Left ventricle myocardium superior (tissue), 1 donor: ENCODE results near the gene PHF20. TPM values are rescaled to one million over a fixed set of nuclear protein-coding genes. Genes with fewer than 3 reads are reported as not detected.

Experiments used
- ATAC-seq: fragments of 200-7000 bp; cut with Tn5 transposase; one replicate; pipeline ENCODE4 v1.9.1; 2020; ENCODE audit warnings: mild to moderate bottlenecking, moderate library complexity
- DNase-seq: peaks from one replicate; pipeline ENCODE4 v3.0.0-alpha.2; 2020
- intact Hi-C: fragments of 100-400 bp; cut with micrococcal nuclease; formaldehyde crosslinking; loops from one replicate; pipeline ENCODE4 v1.11.0; 2022
- total RNA-seq: library from RNA; stranded (reverse); fragmentation: NEBNext Ultra II Directional; extraction: Animal tissue kit (Norgen Biotek cat#: 25700); gene quantifications from one replicate; pipeline ENCODE4 v1.2.1, GENCODE V29; 2021
- donor health status: DM: no; HTN: yes; CAD: no; lungs with severe emphysema.

Gene PHF20
- total RNA-seq, 1 donor from 2014 or later = 37.0 TPM

DNA sequence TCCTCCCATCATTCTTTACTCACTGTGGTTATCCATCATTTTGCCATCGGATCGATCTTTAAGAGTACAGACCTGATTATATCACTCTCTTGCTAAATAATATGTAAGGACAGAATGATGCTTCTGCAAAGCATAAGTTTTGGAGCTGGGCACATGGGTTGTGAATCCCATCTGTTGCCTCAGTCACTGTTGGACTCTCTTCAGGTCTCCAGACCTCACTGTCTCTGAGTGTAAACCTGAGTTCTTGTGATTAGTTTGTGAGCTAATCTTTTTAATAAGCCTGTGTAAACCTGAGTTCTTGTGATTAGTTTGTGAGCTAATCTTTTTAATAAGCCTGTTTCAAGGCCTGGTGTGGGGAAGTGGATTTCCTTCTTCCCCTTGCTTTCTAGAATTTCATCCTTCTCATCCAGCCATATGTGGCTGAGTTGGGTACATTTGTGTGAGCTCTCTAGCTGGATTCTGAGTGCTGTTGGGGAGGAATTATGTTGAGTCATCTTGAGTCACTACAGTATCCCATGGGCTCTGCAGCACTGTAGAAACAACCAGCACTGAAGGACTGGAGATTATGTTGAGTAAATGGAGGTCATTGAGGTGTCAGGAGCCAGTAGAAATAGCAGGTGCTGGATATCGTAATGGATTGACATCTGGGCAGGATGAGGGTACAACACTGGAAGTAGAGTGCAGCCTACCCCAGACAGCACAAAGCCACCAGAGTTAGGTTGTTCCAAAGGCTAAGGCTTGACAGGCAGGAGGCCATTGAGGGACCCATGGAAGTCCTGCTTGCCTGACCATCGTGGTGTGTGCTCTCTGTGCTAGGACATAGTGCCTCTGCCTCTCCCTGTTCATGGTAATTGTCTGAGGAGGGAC is 130.1 kb downstream of the PHF20 start:
- ATAC-seq (peak; percentile 45), DNase-seq (no peak)
- intact Hi-C loops = no loop called here

DNA sequence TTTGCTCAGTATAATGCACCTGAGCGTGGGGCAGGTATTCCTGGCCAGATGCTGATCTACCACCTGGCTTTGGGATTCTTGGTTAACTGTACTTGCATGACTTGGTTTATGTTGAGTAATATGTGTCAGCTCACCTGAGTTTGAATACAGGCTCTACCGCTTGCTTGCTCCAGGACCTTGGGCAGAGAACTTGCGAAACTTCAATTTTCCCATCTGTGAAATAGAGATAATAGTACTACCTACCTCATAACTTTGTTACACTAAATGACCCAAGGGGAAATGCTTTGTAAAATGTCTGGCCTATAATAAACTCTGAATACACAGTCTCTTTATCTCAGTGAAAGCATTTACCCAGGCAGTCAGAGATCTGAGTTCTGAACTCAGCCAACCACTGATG is 130.7 kb downstream of the PHF20 start:
- intact Hi-C loops = no loop called here
- ATAC-seq (no peak), DNase-seq (no peak)

DNA sequence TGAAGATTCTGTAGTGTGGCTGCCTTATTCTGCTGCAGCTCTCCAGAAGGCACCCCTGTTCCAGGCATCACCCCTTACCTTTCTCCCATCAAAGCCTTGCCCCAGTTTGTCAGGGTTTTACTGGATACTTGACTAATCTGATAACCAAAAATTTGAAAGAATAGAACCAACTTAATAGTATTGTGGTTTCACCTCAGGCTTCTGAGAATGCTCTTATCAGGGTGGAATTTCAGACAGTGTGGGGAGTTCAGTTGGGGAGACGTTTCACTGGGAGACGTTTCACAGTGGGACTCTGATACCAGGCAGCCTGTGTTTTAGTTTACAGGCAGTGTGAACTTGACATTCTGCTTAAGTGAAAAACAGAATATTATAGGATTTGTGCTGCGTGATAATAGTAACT is 132.0 kb downstream of the PHF20 start:
- intact Hi-C loops = no loop called here
- no peak for ATAC-seq
- no peak for DNase-seq

DNA sequence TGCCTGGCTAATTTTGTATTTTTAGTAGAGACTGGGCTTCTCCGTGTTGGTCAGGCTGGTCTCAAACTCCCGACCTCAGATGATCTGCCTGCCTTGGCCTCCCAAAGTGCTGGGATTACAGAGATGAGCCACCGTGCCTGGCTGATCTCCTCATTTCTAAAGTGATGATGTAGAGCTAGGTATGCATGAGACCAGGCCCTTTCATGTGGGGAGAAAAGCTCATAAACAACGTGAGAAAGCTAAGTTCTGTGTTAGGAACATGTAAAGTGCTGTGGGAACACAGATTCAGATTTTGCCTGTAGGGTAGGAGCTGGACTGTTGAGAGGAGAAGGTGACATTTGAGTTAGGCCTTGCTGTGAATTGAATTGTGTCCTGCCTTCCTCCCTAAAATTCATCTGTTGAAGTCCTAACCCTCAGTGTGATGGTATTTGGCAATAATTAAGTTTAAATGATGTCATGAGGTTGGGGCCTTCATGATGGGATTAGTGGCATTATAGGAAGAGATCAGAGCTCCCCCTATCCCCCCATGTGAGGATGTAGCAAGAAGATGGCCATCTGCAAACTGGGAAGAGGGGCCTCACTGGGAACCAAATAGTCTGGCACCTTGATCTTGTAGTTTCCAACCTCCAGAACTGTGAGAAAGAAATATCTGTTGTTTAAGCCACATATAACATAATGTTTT is 133.3 kb downstream of the PHF20 start:
- ATAC-seq (no peak), DNase-seq (no peak)
- intact Hi-C loops = no loop called here

DNA sequence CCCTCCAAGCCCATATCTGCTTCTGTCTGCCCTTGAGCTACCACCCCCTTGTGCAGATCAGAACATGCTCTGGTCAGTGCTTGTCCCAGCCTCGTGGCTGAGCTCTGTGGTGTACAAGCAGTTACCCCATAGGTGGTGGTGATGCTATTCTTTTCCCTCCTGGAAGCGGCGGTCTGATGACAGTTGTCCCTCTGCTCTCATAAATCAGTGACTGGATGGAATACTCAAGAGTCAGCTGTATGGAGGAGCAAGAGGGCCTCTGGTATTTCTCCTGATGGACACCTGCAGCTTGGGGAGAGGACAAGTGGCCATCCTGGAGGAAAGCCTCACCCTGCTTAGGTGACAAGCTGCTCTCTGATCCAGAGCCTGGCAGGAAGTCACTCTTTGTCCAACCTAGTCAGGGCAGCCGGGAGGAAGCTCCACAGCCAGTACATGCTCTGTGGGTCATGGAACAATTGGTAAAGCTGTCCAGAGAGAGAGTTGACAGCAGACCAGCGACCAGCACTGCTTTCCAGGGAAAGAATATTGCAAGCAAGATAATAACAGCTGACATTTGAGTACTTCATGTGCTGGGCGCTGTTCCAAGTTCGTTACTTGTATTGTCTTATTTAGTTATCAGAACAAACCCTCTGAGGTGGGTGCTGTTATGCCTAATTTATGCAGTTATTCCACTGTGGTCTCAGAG is 135.3 kb downstream of the PHF20 start:
- DNase-seq (peak; percentile 63), ATAC-seq (peak; percentile 96)
- intact Hi-C loops = no loop called here

DNA sequence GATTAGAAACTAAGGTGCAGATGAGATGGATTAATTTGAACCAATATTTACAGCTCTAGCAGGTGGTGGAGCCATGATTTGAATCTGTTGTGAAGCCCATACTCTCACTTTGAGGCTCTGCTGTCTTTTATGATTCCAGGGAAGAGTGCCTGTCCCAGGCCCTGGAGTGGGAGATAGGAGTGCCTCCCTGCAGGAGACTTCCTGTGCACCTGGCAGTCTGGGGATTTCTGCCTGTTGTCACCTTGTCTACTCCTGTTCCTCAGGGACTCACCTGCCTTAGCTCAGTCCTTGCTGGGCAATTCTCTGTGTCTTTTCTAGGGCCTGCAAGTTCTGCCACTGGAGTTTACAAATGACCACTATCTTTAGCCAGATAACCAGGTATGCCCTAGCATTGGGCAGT is 136.2 kb downstream of the PHF20 start:
- DNase-seq = no peak

DNA sequence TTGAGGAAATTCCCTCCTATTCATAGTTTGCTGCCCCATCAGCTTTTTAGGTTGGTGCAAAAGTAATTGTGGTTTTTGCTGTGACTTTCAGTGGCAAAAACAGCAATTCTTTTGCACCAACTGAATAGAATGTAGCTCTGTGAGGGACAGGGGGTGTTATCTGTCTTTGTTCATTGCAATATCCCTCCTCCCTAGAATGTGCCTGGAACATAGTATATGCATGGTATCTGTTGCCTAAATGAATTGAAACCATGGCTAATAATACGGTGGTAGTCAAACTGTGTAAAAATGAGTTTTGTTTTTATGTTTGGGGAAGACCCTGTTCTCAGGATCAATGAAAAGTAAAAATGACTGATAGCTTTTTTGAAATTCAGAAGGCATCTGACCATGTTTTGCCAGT is 137.4 kb downstream of the PHF20 start:
- ATAC-seq (no peak), DNase-seq (no peak)
- intact Hi-C loops = no loop called here

More for the DNA sequence above, 136.2 kb downstream of the PHF20 start:
- intact Hi-C loops = no loop called here
- no peak for ATAC-seq

DNA sequence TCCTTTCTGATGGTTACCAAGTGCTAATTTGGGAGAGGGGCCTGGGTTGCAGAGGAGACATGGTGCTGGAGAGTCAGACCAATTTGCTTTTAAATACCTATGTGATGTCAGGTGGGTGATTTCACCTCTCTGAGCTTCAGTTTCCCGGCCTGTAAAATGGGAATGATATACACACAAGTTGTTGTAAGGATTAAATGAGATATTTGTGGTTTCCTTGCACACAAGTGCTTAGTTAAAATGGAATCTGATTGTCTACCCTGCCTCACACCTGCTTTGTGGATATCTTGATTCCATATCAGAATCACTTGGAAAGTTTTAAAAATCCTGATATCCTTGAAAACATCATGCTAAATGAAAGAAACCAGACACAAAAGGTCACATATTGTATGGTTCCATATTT is 138.0 kb downstream of the PHF20 start:
- ATAC-seq = no peak
- no peak for DNase-seq
- intact Hi-C loops = no loop called here

DNA sequence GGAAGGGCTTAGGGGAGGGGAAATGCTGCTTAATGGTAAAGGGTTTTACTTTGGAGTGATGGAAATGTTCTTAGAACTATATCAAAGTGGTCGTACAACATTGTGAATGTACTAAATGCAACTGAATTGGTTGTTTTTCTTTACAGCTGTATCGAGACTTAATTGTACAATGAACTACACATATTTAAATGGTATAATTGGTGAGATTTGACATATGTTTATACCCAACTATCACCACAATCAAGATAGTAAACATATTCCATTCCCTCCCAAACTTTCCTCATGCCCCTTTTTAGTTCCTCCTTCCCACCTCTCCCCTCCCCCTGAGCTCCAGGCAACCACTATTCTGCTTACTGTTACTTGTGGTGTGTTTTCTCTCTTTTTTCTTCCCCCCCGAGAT is 138.4 kb downstream of the PHF20 start:
- intact Hi-C loops = no loop called here
- DNase-seq (no peak), ATAC-seq (no peak)

DNA sequence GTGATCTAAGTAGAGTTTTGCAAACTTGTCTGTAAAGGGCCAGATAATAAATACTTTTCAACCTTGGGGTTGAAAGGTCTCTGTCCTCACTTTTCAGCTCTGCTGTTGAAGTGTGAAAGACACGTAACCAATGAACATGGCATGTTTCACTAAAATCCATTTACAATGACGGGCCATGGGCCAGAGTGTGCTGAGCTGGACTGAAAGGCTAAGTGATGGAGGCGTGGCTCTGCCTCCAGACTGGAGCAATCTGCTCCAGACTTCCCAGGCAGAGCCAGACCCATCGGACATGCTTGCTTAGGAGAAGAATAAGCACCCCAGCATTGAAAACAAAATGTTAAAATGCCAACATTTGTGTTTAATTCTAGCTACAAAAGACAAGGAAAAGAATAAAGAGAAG is 141.1 kb downstream of the PHF20 start:
- intact Hi-C loops = no loop called here
- no peak for DNase-seq
- no peak for ATAC-seq

DNA sequence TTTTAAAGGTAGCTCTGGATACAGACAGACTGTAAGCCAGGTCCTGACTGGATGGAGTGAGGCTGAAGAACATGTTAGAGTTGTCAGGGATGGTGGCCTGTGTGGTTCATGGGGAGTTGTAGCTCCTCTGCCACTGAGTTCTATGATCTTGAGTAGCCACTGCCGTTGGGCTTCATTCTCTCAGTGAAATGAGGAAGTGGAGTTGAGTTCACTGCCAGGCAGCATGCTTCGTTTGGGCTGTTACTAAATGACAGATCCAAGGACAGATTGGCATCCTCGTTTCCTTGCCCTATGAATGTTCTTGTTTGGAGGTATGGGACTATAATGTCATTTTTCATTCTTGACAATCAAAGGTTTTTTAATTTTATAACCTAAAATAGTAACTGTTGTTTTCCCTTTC is 145.3 kb downstream of the PHF20 start:
- intact Hi-C loops = no loop called here
- ATAC-seq = no peak
- no peak for DNase-seq

DNA sequence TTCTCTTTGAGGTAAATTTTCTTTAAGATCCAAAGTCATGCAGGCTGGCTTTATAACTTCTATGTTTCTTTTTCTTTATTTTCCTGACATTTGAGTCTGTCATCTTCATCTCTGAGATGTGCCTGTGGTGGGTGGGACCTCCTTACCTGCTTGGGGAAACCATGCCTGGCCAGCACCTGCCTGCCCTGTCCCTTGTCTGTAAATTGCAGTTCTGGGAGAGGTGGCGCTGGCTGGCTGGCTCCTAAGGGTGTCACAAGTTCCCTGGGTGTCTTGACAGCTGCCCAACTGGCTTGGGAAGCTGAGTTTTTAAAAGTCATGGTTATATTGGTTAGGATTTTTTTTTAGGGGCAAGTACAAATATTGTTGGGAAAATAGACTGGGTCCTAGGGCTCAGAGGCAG is 146.2 kb downstream of the PHF20 start:
- ATAC-seq = peak; percentile 39
- intact Hi-C loops = no loop called here

DNA sequence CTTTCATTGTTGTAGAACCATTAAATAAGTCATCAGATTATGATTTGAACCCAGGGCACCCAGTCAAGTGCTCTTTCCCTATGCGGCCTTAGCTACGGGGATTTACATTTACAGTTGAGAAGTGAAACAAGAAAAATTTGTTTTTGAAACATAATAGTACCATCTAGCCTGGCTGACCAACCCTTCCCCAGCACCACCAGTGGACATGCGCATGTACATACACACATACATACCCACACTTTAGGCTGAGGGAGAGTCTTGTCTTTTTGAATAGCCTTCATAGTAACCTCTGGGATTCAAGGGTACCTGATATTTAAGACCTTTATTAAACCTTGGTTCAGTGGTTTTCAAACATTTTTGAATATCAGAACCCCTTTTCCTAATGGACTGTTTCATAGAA is 148.7 kb downstream of the PHF20 start:
- no peak for DNase-seq
- ATAC-seq = no peak
- intact Hi-C loops = no loop called here

More for the DNA sequence above, 146.2 kb downstream of the PHF20 start:
- DNase-seq = no peak

DNA sequence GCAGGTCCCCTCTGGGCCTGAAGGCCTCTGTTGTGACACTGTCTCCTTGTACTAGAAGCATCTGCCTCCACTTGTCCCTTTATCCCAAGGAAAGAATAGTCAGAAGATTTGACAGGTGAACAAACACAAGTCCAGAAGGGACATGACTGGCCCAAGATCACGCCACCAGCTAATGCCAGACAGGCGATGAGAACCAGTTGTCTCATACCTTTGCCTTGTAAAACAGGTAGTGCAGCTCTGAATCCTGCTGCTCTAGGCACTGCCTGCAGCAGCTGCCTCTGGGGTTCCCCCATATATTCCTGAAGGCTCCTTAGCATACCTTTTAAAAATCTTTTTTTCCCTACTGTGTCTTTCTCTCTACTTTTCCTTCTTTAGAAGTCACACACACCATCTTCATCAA is 157.5 kb downstream of the PHF20 start:
- ATAC-seq = no peak
- no peak for DNase-seq
- intact Hi-C loops = no loop called here

DNA sequence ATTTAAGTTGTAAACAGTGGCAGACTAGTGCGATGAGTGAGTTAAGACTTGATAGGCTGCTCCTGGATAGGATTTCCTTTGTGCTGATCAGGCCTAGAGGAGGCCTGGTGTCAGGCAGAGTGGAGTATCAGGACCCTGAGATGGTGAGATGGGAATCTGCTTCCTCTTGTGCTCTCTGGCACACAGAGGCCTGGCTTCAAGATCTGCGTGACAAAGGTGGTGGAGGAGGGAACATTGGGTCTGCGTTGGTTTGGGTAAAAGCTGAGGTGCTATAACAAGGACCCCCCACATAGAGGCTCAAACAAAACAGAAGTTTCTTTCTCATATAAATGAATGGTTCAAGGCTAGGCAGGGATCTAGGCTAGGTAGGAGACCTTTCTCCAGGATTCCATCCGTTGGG is 162.2 kb downstream of the PHF20 start:
- DNase-seq (no peak), ATAC-seq (no peak)
- intact Hi-C loops = no loop called here

DNA sequence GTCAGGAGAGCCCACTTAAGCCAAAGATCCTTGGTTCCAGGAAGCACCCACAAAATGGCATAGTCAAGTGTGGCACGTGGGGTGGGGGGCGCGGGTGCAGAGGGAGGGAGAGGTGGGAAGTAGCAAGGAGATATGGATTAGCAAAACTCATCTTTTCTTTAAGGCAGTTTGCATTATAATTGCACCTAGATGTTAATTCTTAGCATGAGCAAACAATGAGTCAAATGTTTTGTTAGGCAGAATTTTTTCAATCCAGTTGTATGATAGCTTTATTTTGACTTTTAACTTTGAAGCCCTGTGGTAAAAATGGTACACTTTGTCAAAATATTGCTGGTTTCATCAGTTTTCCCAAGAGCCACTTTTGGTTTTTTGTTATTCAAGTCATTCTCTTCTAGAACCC is 167.4 kb downstream of the PHF20 start:
- no peak for DNase-seq
- intact Hi-C loops = no loop called here

DNA sequence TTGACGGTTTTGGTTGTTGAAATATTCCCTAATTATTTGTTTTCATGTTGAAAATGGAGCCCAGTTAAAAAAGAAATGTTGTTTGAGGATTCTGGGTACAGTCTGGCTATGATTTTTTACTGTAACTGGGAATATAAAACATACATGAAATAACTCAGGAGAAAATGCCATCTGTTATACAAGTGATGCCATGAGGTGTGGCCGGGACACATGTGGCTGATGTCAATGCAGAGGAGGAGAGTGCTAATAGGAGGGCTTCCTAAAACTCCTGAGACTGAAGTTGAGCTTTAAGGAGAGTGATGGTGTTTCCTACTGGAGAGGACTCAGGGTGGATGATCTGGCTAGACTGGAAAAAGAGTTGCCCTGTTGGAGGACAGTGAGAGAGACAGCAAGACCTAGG is 169.8 kb downstream of the PHF20 start:
- intact Hi-C loops = no loop called here
- DNase-seq (no peak), ATAC-seq (no peak)

More for the DNA sequence above, 167.4 kb downstream of the PHF20 start:
- no peak for ATAC-seq

DNA sequence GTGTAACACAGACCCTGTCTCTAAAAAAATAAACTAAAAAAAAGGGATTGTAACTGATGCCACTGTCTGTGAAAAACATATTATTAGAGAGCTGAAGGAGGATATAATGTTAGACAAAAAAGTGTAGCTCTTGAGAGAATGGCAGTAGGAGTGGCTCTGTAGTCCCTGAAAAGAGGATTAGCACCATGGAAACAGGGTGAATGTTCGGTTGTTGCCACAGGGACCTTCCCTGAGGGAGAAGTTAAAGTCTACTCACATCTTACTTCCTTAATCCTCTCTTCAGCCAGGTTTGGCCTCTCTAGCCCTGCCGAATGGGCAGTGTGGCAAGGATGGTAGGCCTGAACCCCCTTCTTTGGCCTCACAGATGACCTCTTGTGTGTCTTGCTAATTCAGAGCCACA is 170.4 kb downstream of the PHF20 start:
- intact Hi-C loops = no loop called here
- DNase-seq (no peak), ATAC-seq (no peak)

DNA sequence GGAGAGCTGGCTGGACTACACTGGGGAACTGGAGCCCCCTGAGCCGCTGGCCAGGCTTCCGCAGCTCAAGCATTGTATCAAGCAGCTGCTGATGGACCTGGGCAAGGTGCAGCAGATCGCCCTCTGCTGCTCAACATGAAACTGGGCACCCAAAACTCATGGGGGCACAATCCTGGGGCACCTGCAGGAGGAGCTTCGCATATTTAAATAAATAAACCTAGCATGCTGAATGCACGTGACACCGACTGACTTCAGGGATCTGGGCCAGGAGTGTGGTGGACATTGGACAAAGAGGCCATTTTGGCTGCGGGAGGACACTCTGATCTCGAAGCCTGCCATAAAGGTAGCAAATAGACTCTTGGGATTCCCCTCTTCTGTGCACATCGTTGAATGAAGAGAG is 175.7 kb downstream of the PHF20 start:
- no peak for ATAC-seq

DNA sequence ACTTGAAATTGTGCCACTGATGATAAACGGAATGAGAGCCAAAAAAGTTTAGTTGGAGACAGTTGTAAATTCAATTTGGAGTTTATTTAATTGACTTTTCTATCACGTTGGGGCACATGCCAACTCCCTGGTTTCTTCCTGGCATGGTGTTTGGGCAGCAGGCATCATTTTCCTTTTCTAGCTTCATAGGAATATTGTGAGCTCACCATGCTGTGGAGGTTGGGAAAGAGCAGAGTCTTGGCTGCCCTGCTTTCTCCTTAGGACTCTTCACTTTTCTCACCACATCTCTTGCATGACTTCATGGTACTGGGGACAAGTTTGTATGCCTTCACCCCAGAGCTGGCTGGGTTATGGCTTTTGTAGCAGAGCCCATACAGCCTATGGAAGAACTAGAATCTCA is 176.1 kb downstream of the PHF20 start:
- intact Hi-C loops = no loop called here
- no peak for DNase-seq
- no peak for ATAC-seq

More for the DNA sequence above, 175.7 kb downstream of the PHF20 start:
- intact Hi-C loops = no loop called here
- DNase-seq = no peak
